ENCODE results near the gene JPT1.
"Not testable (repeated sequence)": the region's sequence is repeated elsewhere in the genome, so short reads cannot be mapped to it uniquely, and the experiment has no call there.

Gene JPT1

GRCh38 chr17:75129576-75129975, 24.7 kb downstream of the JPT1 start:
- DNase-seq: no peak

GRCh38 chr17:75128694-75129505, 25.4 kb downstream of the JPT1 start:
- no peak for DNase-seq

GRCh38 chr17:75127936-75128335, 26.4 kb downstream of the JPT1 start:
- not testable (repeated sequence) for DNase-seq

GRCh38 chr17:75126954-75127353, 27.4 kb downstream of the JPT1 start:
- DNase-seq: no peak

GRCh38 chr17:75125984-75126383, 28.3 kb downstream of the JPT1 start:
- no peak for DNase-seq

GRCh38 chr17:75124819-75125162, 29.5 kb downstream of the JPT1 start:
- no peak for DNase-seq

- DNase-seq: no peak
These were observed 30.1 kb downstream of the JPT1 start for GRCh38 chr17:75124041-75124818.

- DNase-seq: no peak
These were observed 36.0 kb downstream of the JPT1 start for GRCh38 chr17:75118307-75118706.

GRCh38 chr17:75116737-75117136, 37.6 kb downstream of the JPT1 start:
- no peak for DNase-seq

- DNase-seq: no peak
These were observed 38.8 kb downstream of the JPT1 start for GRCh38 chr17:75115555-75115954.

GRCh38 chr17:75114552-75115314, 39.6 kb downstream of the JPT1 start:
- DNase-seq: no peak

- peak; percentile 25 to 81 for DNase-seq
These were observed 40.3 kb downstream of the JPT1 start for GRCh38 chr17:75113798-75114551.

- no peak for DNase-seq
These were observed 42.5 kb downstream of the JPT1 start for GRCh38 chr17:75111777-75112335.

GRCh38 chr17:75110234-75110937, 43.9 kb downstream of the JPT1 start:
- no peak for DNase-seq

GRCh38 chr17:75109407-75110233, 44.7 kb downstream of the JPT1 start, which contains the start of gene ARMC7:
ARMC7 (plus strand) TSS chr17:75109969; CDS start chr17:75110289, 320 bp downstream.
- peak; percentile 67 to 86 for DNase-seq

- DNase-seq: no peak
These were observed 45.3 kb downstream of the JPT1 start for GRCh38 chr17:75109046-75109406.

- DNase-seq: no peak
These were observed 46.1 kb downstream of the JPT1 start for GRCh38 chr17:75108193-75108592.

GRCh38 chr17:75105126-75106080, 48.9 kb downstream of the JPT1 start:
- DNase-seq: peak; percentile 13 to 34
